ENCODE measurements around the gene RGL1. TPM values are rescaled to one million over a fixed set of nuclear protein-coding genes. Genes with fewer than 3 reads are reported as not detected.
A peak's percentile ranks its signal among the peaks of the same experiment; 100 is the strongest.

The RGL1 gene
- total RNA-seq, 2 donors from 2014 or later, result 9.9 to 16.2 TPM

DNA sequence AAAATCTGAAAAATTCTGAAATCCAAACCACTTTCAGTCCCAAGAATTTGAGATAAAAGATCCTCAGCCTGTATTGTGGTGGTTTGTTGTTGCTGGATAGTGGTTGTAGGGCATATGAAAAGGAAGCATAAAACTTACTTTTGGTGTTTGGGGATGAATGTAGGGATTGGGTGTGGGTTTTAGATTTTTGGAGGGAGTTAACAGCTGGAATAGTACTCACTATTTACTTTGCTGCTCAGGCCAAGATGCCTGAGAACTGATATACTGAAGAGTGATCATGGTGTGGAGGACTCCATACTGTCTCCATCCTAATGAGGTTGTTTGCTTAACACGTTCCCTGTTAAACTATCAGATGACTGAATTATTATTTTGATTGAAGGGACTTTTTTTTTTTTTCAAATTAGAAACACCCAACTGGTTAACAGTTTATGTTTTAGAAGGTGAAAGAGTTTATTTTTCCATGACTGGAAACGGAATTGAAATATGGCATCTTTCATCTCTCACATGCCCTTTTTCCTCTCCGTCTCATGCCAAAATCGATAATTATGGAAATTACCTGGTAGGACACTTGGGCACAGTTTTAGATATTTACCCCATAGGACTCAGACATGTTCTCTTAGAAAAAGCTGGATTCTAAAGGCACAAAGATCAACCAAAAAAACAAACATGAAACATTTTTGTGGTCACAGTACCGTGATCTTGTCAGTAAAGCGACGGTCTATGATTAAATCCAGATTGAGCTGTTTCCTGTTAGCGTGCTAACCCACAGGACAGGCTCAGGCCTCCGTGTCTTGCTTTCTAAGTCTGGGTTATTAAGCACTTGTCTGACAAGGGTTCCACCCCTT is 37.3 kb downstream of the RGL1 start:
- TF ChIP-seq POLR2A (IDR thresholded peaks at IDR 0.05), result no peak
- TF ChIP-seq, protein P1, sequence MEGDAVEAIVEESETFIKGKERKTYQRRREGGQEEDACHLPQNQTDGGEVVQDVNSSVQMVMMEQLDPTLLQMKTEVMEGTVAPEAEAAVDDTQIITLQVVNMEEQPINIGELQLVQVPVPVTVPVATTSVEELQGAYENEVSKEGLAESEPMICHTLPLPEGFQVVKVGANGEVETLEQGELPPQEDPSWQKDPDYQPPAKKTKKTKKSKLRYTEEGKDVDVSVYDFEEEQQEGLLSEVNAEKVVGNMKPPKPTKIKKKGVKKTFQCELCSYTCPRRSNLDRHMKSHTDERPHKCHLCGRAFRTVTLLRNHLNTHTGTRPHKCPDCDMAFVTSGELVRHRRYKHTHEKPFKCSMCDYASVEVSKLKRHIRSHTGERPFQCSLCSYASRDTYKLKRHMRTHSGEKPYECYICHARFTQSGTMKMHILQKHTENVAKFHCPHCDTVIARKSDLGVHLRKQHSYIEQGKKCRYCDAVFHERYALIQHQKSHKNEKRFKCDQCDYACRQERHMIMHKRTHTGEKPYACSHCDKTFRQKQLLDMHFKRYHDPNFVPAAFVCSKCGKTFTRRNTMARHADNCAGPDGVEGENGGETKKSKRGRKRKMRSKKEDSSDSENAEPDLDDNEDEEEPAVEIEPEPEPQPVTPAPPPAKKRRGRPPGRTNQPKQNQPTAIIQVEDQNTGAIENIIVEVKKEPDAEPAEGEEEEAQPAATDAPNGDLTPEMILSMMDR (IDR thresholded peaks at IDR 0.05), result no peak
- peak; percentile 63 for ATAC-seq
- intact Hi-C loops (cut with DNase I), result no loop called here

DNA sequence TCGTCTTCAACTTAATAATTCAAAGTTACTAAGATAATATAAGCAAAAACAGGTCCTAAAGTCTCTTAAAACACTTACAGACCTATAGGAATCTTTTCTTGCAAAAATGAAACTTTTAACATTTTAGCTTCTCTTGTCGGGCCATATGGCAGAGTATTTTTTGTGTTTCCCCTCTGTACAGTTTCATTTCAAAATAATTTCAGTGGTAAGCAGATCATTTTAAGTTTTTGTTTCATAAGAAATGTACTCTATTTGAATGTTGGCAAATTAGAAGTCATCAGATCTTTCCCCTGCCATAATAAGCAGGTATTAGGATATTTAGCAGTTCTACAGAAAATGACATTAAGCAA is 37.9 kb downstream of the RGL1 start:
- Histone ChIP-seq H3K27me3 (no peaks in the 10 kb centered on the region), H3K9me3 (no peaks in the 10 kb centered on the region), H3K4me3 (no peak overlapping the region), H3K4me1 (peaks cover 16% of the 10 kb centered on the region), H3K36me3 (replicated peaks in 1 of 2; ENCODE audit: insufficient read depth in 1 of 2, low read depth in 2 of 2) (no peaks in the 10 kb centered on the region), H3K27ac (peak overlapping the region in 3 of 4 donors; percentile 39 to 77 (median 71))
- intact Hi-C loops (cut with DNase I), result no loop called here
- TF ChIP-seq, protein P1 (IDR thresholded peaks at IDR 0.05), result no peak
- TF ChIP-seq POLR2A (IDR thresholded peaks at IDR 0.05), result no peak
- 39 to 60% methylated on average over 2 of the region's 2 CpGs for WGBS, 2 donors
- DNase-seq (no peak), ATAC-seq (no peak)

More for the DNA sequence above, 37.3 kb downstream of the RGL1 start:
- Histone ChIP-seq H3K27me3 (no peaks in the 10 kb centered on the region), H3K4me1 (peaks cover 16% of the 10 kb centered on the region), H3K36me3 (replicated peaks in 1 of 2; ENCODE audit: insufficient read depth in 1 of 2, low read depth in 2 of 2) (no peaks in the 10 kb centered on the region), H3K27ac (peak overlapping the region in 3 of 4 donors; percentile 39 to 77 (median 71)), H3K9me3 (no peaks in the 10 kb centered on the region), H3K4me3 (no peak overlapping the region)
- 32 to 39% methylated on average over 9 of the region's 9 CpGs for WGBS, 2 donors
- peak in 1 of 4 donors; percentile 46 for DNase-seq

DNA sequence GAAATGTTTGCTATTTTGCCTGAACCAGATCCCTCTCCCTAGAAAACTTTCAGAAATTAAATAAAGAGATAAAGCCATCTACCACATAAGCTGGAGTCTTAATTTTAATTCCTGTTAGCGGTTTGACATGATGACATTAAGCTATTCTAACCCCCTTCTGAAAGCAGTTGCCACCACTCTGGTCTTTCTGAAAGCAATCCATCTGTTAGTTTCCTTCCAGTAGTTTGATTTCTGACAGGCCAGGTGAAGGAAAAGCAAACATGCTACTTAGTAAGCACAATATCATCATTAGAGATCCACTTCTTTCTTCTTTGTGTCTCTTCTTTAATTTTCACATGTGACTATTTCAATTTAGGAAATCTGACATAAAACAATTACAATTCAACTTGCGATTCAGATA is 39.9 kb downstream of the RGL1 start:
- no peak for TF ChIP-seq POLR2A (IDR thresholded peaks at IDR 0.05)
- TF ChIP-seq, protein P1 (IDR thresholded peaks at IDR 0.05), result no peak
- 91 to 94% methylated on average over 2 of the region's 2 CpGs for WGBS, 2 donors
- no peaks in the 10 kb centered on the region for H3K27me3 ChIP-seq
- no peak for DNase-seq
- peaks cover 16% of the 10 kb centered on the region for H3K4me1 ChIP-seq
- intact Hi-C loops (cut with DNase I), result no loop called here
- H3K36me3 ChIP-seq (replicated peaks in 1 of 2; ENCODE audit: insufficient read depth in 1 of 2, low read depth in 2 of 2), result no peaks in the 10 kb centered on the region
- no peak overlapping the region for H3K4me3 ChIP-seq
- H3K27ac ChIP-seq, result peak overlapping the region in 1 of 4 donors; percentile 10
- ATAC-seq, result no peak
- no peaks in the 10 kb centered on the region for H3K9me3 ChIP-seq

DNA sequence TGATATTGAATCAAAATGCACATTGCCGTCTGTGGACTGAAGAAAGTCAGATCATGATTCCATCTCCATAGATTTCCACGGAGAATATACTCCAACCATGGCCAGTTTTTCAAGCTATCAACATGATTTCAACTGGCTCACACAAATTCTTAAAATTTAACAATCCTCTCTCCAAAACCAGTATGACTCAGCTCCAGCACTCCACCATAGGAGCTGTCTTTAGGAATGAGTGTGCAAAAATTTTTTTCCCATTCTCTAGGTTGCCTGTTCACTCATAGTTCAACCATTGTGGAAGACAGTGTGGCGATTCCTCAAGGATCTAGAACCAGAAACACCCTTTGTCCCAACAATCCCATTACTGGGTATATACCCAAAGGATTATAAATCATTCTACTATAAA is 40.8 kb downstream of the RGL1 start:
- no peak overlapping the region for H3K4me3 ChIP-seq
- no peak for DNase-seq

More for the DNA sequence above, 40.8 kb downstream of the RGL1 start:
- TF ChIP-seq POLR2A (IDR thresholded peaks at IDR 0.05), result no peak
- TF ChIP-seq, protein P1 (IDR thresholded peaks at IDR 0.05), result no peak
- no peak for ATAC-seq
- 82 to 84% methylated on average over 3 of the region's 3 CpGs for WGBS, 2 donors
- Histone ChIP-seq H3K9me3 (no peaks in the 10 kb centered on the region), H3K27me3 (no peaks in the 10 kb centered on the region), H3K27ac (no peak overlapping the region), H3K36me3 (replicated peaks in 1 of 2; ENCODE audit: insufficient read depth in 1 of 2, low read depth in 2 of 2) (no peaks in the 10 kb centered on the region), H3K4me1 (peaks cover 16% of the 10 kb centered on the region)
- intact Hi-C loops (cut with DNase I), result no loop called here
